Fibroblast of the aortic adventitia (primary cell): Measurements from ENCODE around the gene AHNAK. TPM values are rescaled to one million over a fixed set of nuclear protein-coding genes. Genes with fewer than 3 reads are reported as not detected.

Experiments
- DNase-seq: peaks from one replicate; pipeline ENCODE4 v3.0.0-alpha.2; 2010; ENCODE audit warnings: low read depth
- H3K4me3 ChIP-seq: 2 replicates; pipeline ENCODE4 v1.5.1; 2011; ENCODE audit warnings: low read depth, mild to moderate bottlenecking, control low read depth, low read length, moderate library complexity
- total RNA-seq: library from RNA; depleted of rRNA; stranded (reverse); fragments of >200 nt; gene quantifications from 2 replicates; pipeline ENCODE4 v1.2.3, GENCODE V29; 2012; ENCODE audit warnings: low replicate concordance
- TF ChIP-seq, protein P1 (sequence below): IDR thresholded peaks from 2 replicates; pipeline ENCODE4 v1.5.1; 2011; ENCODE audit warnings: mild to moderate bottlenecking, low read length, control low read depth, inconsistent platforms; ENCODE audit not compliant: insufficient read depth

AHNAK gene
- total RNA-seq, 1 donor: 737 TPM

- TF ChIP-seq, protein P1, sequence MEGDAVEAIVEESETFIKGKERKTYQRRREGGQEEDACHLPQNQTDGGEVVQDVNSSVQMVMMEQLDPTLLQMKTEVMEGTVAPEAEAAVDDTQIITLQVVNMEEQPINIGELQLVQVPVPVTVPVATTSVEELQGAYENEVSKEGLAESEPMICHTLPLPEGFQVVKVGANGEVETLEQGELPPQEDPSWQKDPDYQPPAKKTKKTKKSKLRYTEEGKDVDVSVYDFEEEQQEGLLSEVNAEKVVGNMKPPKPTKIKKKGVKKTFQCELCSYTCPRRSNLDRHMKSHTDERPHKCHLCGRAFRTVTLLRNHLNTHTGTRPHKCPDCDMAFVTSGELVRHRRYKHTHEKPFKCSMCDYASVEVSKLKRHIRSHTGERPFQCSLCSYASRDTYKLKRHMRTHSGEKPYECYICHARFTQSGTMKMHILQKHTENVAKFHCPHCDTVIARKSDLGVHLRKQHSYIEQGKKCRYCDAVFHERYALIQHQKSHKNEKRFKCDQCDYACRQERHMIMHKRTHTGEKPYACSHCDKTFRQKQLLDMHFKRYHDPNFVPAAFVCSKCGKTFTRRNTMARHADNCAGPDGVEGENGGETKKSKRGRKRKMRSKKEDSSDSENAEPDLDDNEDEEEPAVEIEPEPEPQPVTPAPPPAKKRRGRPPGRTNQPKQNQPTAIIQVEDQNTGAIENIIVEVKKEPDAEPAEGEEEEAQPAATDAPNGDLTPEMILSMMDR: no peak
- H3K4me3 ChIP-seq: no peak overlapping the region
- DNase-seq: no peak
These were observed 142.2 kb downstream of the AHNAK start for GRCh38 chr11:62404435-62404834.

DNA sequence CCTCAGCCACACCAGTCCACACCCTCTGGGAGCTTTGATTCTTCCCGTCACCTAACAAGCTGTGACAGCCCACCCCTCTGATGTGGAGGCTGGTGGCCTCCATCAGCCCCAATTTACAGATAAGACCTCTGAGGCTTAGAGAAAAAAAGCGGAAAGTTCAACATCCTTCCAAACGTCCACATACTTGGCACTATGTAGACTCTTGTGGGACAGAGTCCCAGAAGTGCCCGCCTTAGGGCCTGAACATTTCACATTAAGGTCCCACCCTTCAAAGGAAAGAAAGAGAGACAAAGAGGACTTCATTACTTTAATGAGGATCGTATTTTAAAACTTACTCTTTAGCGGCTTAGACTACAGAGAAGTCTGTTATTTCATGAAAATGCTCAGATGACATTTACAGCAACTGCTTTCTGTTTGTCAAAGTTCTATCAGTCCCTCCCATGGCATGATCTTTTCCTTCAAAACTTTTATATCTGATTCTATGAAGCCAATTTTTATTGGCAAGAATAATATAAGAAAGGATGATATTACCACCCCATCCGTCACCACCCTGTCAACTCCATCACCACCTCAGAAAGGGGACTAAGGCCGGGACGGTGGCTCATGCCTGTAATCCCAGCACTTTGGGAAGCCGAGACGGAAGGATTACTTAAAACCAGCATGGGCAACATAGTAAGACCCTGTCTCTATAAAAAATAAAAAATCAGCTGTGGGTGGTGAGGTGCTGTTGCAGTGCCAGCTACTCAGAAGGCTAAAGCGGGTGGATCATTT is 143.5 kb downstream of the AHNAK start:
- H3K4me3 ChIP-seq: no peak overlapping the region
- no peak for DNase-seq
- TF ChIP-seq, protein P1: no peak

DNA sequence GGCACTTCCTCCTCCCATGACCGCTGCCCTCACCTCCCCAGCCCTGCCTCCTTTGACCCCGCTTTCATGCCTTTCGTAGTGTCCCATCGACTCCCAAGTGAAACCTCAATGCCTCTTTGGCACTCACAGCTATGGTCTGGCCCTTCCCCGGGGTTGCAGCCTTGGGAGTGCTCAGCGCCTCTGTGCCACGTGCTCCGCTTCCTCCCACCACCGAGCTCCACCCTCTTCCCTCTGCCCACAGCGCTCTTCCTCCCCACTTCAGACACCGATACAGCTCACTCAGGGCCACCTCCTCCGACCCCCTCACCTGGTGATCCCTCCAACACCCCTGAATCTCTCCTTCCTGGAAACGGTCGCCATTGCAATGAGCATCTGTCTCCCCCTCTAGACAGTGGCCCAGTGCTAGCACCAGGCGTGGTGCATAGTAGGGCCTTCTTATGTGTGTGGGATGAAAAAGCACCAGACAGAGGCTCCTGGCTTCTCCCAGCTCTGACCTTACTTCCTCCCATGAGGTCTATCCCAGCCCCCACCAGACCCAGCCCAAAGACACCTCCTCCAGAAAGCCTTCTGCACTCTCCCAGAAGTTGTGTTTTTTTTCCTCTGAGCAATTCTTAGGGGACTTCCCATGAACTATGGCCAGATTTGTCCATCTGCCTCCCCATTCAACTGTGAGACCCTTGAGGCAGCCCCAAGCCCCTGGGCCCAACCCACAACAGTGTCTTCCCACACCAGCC is 144.2 kb downstream of the AHNAK start:
- TF ChIP-seq, protein P1: no peak
- DNase-seq: peak; percentile 45
- no peak overlapping the region for H3K4me3 ChIP-seq

GRCh38 chr11:62401811-62402210 is 144.8 kb downstream of the AHNAK start:
- TF ChIP-seq, protein P1: no peak
- no peak overlapping the region for H3K4me3 ChIP-seq
- no peak for DNase-seq

DNA sequence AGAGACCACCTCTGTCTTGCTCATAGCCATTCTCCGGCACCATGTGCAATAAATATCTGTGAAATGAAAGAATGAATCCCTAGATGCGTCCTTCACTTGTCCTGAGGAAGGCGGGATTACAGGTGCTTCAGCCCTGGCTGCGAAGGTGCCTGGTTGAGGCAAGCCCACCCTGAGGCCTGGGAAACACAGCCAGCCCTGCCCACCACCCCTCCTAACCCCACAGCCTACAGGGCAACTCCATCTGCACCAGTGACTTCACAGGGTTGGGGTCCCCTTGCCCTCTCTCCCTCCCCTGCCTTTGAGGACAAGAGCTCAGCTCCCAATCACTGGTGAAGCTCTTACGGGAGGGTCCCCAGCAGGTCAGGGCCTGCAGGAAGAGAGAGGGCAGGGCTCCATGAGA is 145.2 kb downstream of the AHNAK start:
- DNase-seq: no peak
- H3K4me3 ChIP-seq: no peak overlapping the region
- TF ChIP-seq, protein P1: no peak

GRCh38 chr11:62400760-62401159 is 145.8 kb downstream of the AHNAK start:
- DNase-seq: peak; percentile 94
- TF ChIP-seq, protein P1: no peak
- no peak overlapping the region for H3K4me3 ChIP-seq
